ENCODE data around the gene PRRC2C.
"Not testable (repeated sequence)": the region's sequence is repeated elsewhere in the genome, so short reads cannot be mapped to it uniquely, and the experiment has no call there.

The PRRC2C gene

DNA sequence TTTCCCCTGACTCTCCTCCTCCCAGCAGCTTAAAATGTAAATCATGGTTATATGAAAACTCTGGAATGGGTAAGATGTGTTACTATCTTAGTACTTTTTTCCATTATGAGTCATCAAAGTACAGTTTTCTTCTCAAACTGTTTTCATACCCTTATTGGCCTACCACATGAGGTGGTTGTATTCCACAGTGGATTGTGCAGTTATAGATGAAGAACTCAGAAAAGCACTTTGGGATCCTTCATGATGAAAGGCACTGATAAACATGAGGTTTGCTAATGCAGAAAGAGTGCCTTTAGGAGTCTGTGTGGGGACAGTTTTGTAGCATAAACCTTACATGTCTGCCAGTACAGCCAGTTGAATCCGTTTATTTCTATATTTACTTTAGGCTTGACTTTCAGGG is 104.7 kb downstream of the PRRC2C start:
- peaks cover 71% of the 10 kb centered on the region for H3K36me3 Mint-ChIP-seq (ENCODE audit: low read depth)
- no peak for DNase-seq
- no peak overlapping the region for H3K27ac Mint-ChIP-seq
- H3K9me3 Mint-ChIP-seq = no peaks in the 10 kb centered on the region
- TF ChIP-seq, protein P1, sequence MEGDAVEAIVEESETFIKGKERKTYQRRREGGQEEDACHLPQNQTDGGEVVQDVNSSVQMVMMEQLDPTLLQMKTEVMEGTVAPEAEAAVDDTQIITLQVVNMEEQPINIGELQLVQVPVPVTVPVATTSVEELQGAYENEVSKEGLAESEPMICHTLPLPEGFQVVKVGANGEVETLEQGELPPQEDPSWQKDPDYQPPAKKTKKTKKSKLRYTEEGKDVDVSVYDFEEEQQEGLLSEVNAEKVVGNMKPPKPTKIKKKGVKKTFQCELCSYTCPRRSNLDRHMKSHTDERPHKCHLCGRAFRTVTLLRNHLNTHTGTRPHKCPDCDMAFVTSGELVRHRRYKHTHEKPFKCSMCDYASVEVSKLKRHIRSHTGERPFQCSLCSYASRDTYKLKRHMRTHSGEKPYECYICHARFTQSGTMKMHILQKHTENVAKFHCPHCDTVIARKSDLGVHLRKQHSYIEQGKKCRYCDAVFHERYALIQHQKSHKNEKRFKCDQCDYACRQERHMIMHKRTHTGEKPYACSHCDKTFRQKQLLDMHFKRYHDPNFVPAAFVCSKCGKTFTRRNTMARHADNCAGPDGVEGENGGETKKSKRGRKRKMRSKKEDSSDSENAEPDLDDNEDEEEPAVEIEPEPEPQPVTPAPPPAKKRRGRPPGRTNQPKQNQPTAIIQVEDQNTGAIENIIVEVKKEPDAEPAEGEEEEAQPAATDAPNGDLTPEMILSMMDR (IDR thresholded peaks at IDR 0.05) = no peak
- H3K27me3 Mint-ChIP-seq (ENCODE audit: low read depth, poor library complexity) = no peaks in the 10 kb centered on the region
- no peak overlapping the region for H3K4me3 Mint-ChIP-seq
- H3K4me1 Mint-ChIP-seq = no peaks in the 10 kb centered on the region

DNA sequence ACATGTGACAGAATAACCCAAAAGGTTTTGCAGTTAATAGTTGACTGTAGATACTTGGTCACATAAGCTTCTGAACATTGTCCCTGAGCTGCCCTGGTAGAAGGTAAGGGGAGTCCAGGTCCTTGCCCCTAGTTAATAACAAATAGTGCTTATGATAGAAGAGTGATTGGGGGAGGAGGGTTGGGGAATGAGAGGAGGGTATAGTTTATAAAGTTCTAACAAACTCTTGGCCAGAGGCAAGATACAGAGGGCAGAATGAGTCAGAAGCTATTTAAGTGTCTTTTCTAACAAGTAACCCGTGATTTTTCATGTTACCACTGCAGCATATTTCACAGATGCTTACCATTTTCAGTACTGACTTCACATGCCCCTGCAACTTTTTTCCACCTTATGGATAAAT is 110.0 kb downstream of the PRRC2C start:
- H3K4me1 Mint-ChIP-seq = no peaks in the 10 kb centered on the region
- TF ChIP-seq, protein P1 (IDR thresholded peaks at IDR 0.05) = no peak
- no peaks in the 10 kb centered on the region for H3K27me3 Mint-ChIP-seq (ENCODE audit: low read depth, poor library complexity)
- no peak for DNase-seq
- peaks cover 71% of the 10 kb centered on the region for H3K36me3 Mint-ChIP-seq (ENCODE audit: low read depth)
- H3K4me3 Mint-ChIP-seq = no peak overlapping the region
- H3K9me3 Mint-ChIP-seq = peaks cover 11% of the 10 kb centered on the region
- H3K27ac Mint-ChIP-seq = peak overlapping the region; percentile 15

DNA sequence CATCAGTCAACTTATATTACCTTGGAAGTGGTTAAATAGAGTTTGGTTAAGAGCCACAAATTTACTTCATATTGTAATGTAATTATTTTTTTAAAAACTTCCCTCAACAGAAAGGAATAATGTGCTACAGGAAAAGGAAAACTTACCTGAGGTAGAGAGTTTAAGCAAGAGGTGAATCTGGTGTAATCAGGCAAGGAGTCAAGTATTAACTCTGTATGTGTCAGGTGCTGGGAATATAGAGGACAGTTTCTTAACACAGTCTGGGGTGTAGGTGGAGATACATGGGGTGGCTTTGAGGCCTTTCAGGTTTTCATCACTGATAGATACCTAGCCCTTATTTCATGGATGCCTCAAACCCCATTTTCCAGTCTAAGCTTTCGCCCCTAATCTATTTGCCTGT is 110.8 kb downstream of the PRRC2C start:
- DNase-seq = no peak
- no peak overlapping the region for H3K4me3 Mint-ChIP-seq
- H3K4me1 Mint-ChIP-seq = peaks cover 2% of the 10 kb centered on the region
- peaks cover 65% of the 10 kb centered on the region for H3K36me3 Mint-ChIP-seq (ENCODE audit: low read depth)
- TF ChIP-seq, protein P1 (IDR thresholded peaks at IDR 0.05) = no peak
- no peaks in the 10 kb centered on the region for H3K27me3 Mint-ChIP-seq (ENCODE audit: low read depth, poor library complexity)
- H3K9me3 Mint-ChIP-seq = peaks cover 13% of the 10 kb centered on the region
- no peak overlapping the region for H3K27ac Mint-ChIP-seq

DNA sequence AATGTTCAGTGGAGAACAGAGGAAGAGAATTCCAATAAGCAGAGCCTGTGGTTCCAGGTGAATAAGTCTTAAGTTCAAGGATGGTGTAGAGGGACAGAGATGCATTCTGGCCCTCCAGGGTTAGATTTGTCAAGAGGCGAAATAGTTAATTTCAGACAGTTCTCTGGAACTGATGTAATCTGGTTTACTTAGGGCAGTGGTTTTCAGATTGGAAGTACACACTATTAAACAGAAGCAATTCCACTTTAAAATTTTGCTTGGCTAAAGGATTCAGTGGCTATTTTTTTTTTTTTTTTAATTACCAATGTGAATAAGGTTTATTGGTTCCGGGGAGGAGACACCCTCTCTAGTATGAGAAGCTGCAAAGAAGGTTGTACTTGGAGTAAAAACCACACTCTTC is 111.4 kb downstream of the PRRC2C start:
- TF ChIP-seq, protein P1 (IDR thresholded peaks at IDR 0.05) = no peak
- peaks cover 16% of the 10 kb centered on the region for H3K9me3 Mint-ChIP-seq
- H3K4me1 Mint-ChIP-seq = peaks cover 6% of the 10 kb centered on the region
- H3K27ac Mint-ChIP-seq = peak overlapping the region; percentile 23
- H3K4me3 Mint-ChIP-seq = no peak overlapping the region
- no peaks in the 10 kb centered on the region for H3K27me3 Mint-ChIP-seq (ENCODE audit: low read depth, poor library complexity)
- no peak for DNase-seq
- peaks cover 62% of the 10 kb centered on the region for H3K36me3 Mint-ChIP-seq (ENCODE audit: low read depth)

DNA sequence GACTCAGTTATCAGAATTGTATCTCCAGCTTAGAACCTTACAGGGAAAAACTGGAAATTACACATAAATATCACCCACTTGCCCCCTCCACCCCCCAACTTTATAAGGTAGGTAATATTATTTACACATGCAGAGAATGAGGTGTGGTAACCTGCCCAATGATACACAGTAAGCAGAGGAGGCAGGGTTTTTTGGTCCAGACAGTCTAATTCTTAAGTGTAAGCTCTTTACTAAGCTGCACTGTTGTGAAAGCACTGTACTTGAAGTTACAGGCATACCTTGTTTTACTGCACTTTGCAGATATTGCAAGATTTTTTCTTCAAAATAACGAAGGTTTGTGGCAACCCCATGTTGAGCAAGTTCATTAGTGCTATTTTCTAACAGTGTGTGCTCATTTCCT is 111.9 kb downstream of the PRRC2C start:
- H3K27me3 Mint-ChIP-seq (ENCODE audit: low read depth, poor library complexity) = peaks cover 3% of the 10 kb centered on the region

DNA sequence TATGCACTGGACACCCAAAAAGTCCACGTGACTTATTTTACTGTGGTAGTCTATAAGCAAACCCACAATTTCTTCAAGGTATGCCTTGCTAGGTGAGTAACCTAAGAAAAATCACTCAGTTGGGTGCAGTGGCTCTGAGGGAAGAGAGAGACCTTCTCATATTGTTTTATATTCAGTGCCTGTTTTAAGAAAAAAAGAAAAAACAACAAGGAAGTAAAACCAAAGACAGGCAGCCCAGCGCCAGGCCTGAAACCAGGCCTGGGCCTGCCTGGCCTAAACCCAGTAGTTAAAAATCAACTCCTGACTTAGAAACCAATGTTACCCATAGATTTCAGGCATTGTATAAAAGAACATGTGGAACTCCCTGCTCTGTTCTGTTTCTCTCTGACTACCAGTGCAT is 115.0 kb downstream of the PRRC2C start:
- not testable (repeated sequence) for H3K4me3 Mint-ChIP-seq; DNase-seq; H3K27me3 Mint-ChIP-seq (ENCODE audit: low read depth, poor library complexity)
- Mint-ChIP-seq H3K27ac (peak overlapping the region; percentile 89), H3K36me3 (ENCODE audit: low read depth) (peaks cover 42% of the 10 kb centered on the region), H3K4me1 (peaks cover 22% of the 10 kb centered on the region), H3K9me3 (peaks cover 16% of the 10 kb centered on the region)

More for the DNA sequence above, 111.9 kb downstream of the PRRC2C start:
- TF ChIP-seq, protein P1 (IDR thresholded peaks at IDR 0.05) = no peak
- H3K36me3 Mint-ChIP-seq (ENCODE audit: low read depth) = peaks cover 58% of the 10 kb centered on the region
- H3K9me3 Mint-ChIP-seq = peaks cover 16% of the 10 kb centered on the region
- no peak for DNase-seq
- peaks cover 6% of the 10 kb centered on the region for H3K4me1 Mint-ChIP-seq
- H3K27ac Mint-ChIP-seq = no peak overlapping the region
- H3K4me3 Mint-ChIP-seq = no peak overlapping the region
